ENCODE measurements around the gene TEKT5.
"Not testable (repeated sequence)": the region's sequence is repeated elsewhere in the genome, so short reads cannot be mapped to it uniquely, and the experiment has no call there.

TEKT5 gene

GRCh38 chr16:10694830-10695229 lies at the start of gene TEKT5:
Gene TEKT5, minus strand, starts transcription at chr16:10694930. Its CDS starts 57 bp downstream, at chr16:10694873.
- no peaks in the 10 kb centered on the region for H3K36me3 Mint-ChIP-seq (ENCODE audit: insufficient read depth)
- peaks cover 70% of the 10 kb centered on the region for H3K27me3 Mint-ChIP-seq
- H3K27ac Mint-ChIP-seq (ENCODE audit: low read depth), result no peak within 1 kb of the TSS
- no peak within 1 kb of the TSS for H3K4me3 Mint-ChIP-seq
- no peaks in the 10 kb centered on the region for H3K9me3 Mint-ChIP-seq
- ATAC-seq (replicated peaks; ENCODE audit: extremely low read depth, poor library complexity, severe bottlenecking) (no peak), DNase-seq (ENCODE audit: low spot score in 2 of 2) (no peak)
- H3K4me1 Mint-ChIP-seq, result no peaks in the 10 kb centered on the region

- H3K36me3 Mint-ChIP-seq (ENCODE audit: insufficient read depth), result peaks cover 27% of the 10 kb centered on the region
- H3K4me3 Mint-ChIP-seq, result peak within 1 kb of the TSS; percentile 86
- H3K9me3 Mint-ChIP-seq, result no peaks in the 10 kb centered on the region
- DNase-seq (ENCODE audit: low spot score in 2 of 2) (peak; percentile 96 to 99), ATAC-seq (replicated peaks; ENCODE audit: extremely low read depth, poor library complexity, severe bottlenecking) (peak; percentile 96)
- H3K4me1 Mint-ChIP-seq, result peaks cover 39% of the 10 kb centered on the region
- peak within 1 kb of the TSS; percentile 96 for H3K27ac Mint-ChIP-seq (ENCODE audit: low read depth)
- no peaks in the 10 kb centered on the region for H3K27me3 Mint-ChIP-seq
Observed at GRCh38 chr16:10743610-10744369, 49.1 kb upstream of the TEKT5 start, which contains the start of gene NUBP1. Gene NUBP1, plus strand, starts transcription at chr16:10743842. Its CDS starts 22 bp downstream, at chr16:10743864.

DNA sequence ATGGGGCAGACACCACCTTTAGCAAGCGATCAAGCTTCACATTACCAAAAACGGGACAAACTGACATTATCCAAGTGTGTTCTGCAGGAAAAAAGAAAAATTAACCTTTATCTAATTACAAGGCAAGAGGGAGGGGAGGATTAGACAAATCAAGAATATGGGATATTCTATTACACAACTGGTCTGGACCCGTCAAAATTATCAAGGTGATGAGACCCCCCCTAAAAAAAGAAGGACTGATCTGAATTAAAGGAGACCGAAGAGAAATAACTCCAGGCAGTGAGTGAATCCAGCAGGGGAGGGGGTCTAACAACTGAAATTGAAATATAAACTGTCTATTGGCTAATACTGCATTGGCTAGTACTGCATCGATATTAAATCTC lies 48.5 kb upstream of the TEKT5 start:
- H3K27ac Mint-ChIP-seq (ENCODE audit: low read depth), result peak overlapping the region; percentile 96
- ATAC-seq (replicated peaks; ENCODE audit: extremely low read depth, poor library complexity, severe bottlenecking) (no peak), DNase-seq (ENCODE audit: low spot score in 2 of 2) (no peak)
- peaks cover 39% of the 10 kb centered on the region for H3K4me1 Mint-ChIP-seq
- peaks cover 23% of the 10 kb centered on the region for H3K36me3 Mint-ChIP-seq (ENCODE audit: insufficient read depth)
- no peaks in the 10 kb centered on the region for H3K27me3 Mint-ChIP-seq
- peak overlapping the region; percentile 86 for H3K4me3 Mint-ChIP-seq
- no peaks in the 10 kb centered on the region for H3K9me3 Mint-ChIP-seq

DNA sequence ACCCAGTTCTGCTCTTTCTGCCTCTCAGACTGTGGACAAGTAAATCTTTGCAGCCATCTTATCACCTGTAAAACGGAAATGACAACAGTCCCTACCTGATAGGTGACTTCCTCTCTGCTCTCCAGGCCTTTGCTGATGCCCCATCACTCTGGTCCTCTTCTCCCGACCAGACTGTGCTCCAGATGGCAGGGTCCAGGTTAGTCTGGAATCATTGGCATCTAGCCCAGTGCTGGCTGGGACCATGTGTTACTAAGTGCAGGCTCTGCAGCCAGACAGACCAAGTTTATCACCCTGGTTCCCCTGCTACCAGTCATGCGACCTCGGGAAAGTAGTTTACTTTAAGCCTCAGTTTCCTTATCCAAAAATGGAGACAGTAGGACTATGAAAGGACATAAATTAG lies 47.1 kb upstream of the TEKT5 start:
- Mint-ChIP-seq H3K4me3 (no peak overlapping the region), H3K27me3 (no peaks in the 10 kb centered on the region), H3K36me3 (ENCODE audit: insufficient read depth) (peaks cover 13% of the 10 kb centered on the region), H3K4me1 (peaks cover 39% of the 10 kb centered on the region), H3K27ac (ENCODE audit: low read depth) (no peak overlapping the region), H3K9me3 (no peaks in the 10 kb centered on the region)
- ATAC-seq (replicated peaks; ENCODE audit: extremely low read depth, poor library complexity, severe bottlenecking) (no peak), DNase-seq (ENCODE audit: low spot score in 2 of 2) (no peak)

GRCh38 chr16:10741249-10741648 lies 46.5 kb upstream of the TEKT5 start:
- Mint-ChIP-seq H3K36me3 (ENCODE audit: insufficient read depth) (peaks cover 11% of the 10 kb centered on the region), H3K4me1 (peaks cover 39% of the 10 kb centered on the region)
- not testable (repeated sequence) for H3K27me3 Mint-ChIP-seq; H3K27ac Mint-ChIP-seq (ENCODE audit: low read depth); ATAC-seq (replicated peaks; ENCODE audit: extremely low read depth, poor library complexity, severe bottlenecking); DNase-seq (ENCODE audit: low spot score in 2 of 2); H3K9me3 Mint-ChIP-seq; H3K4me3 Mint-ChIP-seq

GRCh38 chr16:10740845-10741208 lies 46.1 kb upstream of the TEKT5 start:
- peak overlapping the region; percentile 52 for H3K27ac Mint-ChIP-seq (ENCODE audit: low read depth)

DNA sequence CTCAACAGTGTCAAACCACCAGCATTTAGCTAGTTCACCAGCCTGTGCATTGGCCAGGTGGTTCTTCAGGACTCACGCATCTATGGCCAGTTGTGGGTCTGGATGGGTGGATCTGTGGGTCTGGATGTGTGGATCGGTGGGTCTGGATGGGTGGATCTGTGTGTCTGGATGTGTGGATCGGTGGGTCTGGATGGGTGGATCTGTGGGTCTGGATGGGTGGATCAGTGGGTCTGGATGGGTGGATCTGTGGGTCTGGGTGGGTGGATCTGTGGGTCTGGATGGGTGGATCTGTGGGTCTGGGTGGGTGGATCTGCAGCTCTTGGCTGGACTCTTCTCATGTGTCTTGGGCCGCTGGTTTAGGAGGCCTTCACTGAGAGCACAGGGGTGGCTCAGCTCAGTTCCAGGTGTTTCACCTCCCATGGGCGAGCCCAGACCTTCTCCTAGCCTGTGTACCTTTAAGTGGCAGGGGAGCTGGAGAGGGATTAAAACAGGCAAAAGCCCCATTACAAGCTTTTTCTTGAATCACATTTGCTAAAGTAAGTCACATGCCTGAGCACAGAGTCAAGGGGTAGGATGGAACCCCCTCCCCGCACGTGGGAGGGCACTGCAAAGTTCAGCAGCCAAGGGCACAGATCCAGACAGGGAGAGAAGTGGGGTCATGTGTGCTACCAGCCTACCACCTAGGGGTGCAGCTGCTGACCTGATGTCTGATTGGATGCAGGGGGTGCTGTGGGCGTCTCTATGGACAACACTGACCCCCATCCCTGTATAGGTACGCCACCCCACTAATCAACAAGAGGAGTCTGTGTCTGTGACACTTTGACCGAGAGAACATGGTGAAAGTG lies 45.5 kb upstream of the TEKT5 start:
- H3K27me3 Mint-ChIP-seq, result no peaks in the 10 kb centered on the region
- no peak overlapping the region for H3K4me3 Mint-ChIP-seq
- H3K36me3 Mint-ChIP-seq (ENCODE audit: insufficient read depth), result peaks cover 11% of the 10 kb centered on the region
- no peak for ATAC-seq (replicated peaks; ENCODE audit: extremely low read depth, poor library complexity, severe bottlenecking)
- H3K4me1 Mint-ChIP-seq, result peaks cover 31% of the 10 kb centered on the region
- H3K9me3 Mint-ChIP-seq, result no peaks in the 10 kb centered on the region
- no peak for DNase-seq (ENCODE audit: low spot score in 2 of 2)
- peak overlapping the region; percentile 52 for H3K27ac Mint-ChIP-seq (ENCODE audit: low read depth)

More at GRCh38 chr16:10740845-10741208, 46.1 kb upstream of the TEKT5 start:
- Mint-ChIP-seq H3K9me3 (no peaks in the 10 kb centered on the region), H3K4me1 (peaks cover 37% of the 10 kb centered on the region), H3K4me3 (no peak overlapping the region), H3K36me3 (ENCODE audit: insufficient read depth) (peaks cover 11% of the 10 kb centered on the region), H3K27me3 (no peaks in the 10 kb centered on the region)
- ATAC-seq (replicated peaks; ENCODE audit: extremely low read depth, poor library complexity, severe bottlenecking), result no peak
- DNase-seq (ENCODE audit: low spot score in 2 of 2), result no peak

DNA sequence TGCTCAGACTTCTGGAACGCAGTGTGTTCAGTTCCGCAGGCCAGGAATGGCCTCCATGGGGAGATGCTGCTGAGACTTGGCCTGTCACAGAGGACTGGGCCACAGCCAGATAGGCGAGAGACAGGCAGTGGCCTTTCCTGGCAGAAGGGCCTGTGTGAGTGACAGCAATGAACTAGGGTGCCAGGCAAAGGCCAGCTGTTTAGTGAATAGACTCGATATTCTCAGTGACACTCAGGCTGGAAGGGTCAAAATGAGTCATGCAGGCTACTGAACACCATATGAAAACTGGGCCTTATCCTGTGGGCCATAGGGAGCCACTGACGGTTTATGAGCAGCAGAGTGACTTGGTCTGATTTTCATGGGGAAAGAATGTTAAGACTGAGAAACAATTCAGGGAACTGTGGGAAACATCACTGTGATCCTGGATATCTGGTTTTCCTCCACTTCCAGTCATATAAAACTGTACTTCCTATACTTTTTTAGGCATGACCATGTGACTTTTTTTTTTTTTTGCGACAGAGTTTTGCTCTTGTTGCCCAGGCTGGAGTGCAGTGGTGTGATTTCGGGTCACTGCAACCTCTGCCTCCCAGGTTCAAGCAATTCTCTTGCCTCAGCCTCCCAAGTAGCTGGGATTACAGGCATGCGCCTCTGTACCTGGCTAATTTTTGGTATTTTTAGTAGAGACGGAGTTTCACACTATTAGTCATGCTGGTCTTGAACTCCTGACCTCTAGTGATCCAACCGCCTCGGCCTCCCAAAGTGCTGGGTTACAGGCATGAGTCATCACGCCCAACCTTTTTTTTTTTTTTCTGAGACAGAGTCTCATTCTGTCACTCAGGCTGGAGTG lies 43.7 kb upstream of the TEKT5 start:
- DNase-seq (ENCODE audit: low spot score in 2 of 2) (no peak), ATAC-seq (replicated peaks; ENCODE audit: extremely low read depth, poor library complexity, severe bottlenecking) (no peak)
- Mint-ChIP-seq H3K27ac (ENCODE audit: low read depth) (no peak overlapping the region), H3K4me3 (no peak overlapping the region), H3K36me3 (ENCODE audit: insufficient read depth) (peaks cover 4% of the 10 kb centered on the region), H3K9me3 (no peaks in the 10 kb centered on the region), H3K4me1 (peaks cover 18% of the 10 kb centered on the region), H3K27me3 (no peaks in the 10 kb centered on the region)

DNA sequence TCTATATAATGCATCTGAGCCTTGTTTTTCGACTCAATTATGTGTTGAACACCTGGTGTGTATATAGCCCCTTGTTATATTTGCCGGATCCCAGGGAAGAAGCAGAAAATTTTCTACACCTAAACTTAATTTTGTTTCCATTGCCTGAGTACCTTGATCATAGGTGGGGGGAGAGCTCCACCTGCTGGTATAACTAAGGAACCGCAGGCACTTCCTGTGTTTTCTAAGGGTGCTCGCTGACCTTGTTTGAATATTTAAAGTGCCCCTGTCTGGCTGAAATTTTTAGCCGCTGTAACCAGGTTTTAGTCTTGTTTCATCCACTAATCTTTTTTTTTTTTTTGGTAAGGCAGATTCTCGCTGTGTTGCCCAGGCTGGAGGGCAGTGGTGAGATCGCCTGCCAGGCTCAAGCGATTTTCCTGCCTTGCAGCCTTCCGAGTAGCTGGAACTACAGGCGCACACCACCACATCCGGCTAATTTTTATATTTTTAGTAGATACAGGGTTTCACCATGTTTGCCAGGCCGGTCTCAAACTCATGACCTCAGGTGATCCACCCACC lies 42.4 kb upstream of the TEKT5 start:
- ATAC-seq (replicated peaks; ENCODE audit: extremely low read depth, poor library complexity, severe bottlenecking) (peak; percentile 87), DNase-seq (ENCODE audit: low spot score in 2 of 2) (peak; percentile 59 to 69)
- no peaks in the 10 kb centered on the region for H3K27me3 Mint-ChIP-seq
- H3K27ac Mint-ChIP-seq (ENCODE audit: low read depth), result peak overlapping the region; percentile 67
- H3K4me1 Mint-ChIP-seq, result peaks cover 12% of the 10 kb centered on the region
- no peaks in the 10 kb centered on the region for H3K9me3 Mint-ChIP-seq
- H3K36me3 Mint-ChIP-seq (ENCODE audit: insufficient read depth), result peaks cover 3% of the 10 kb centered on the region
- peak overlapping the region; percentile 20 for H3K4me3 Mint-ChIP-seq

DNA sequence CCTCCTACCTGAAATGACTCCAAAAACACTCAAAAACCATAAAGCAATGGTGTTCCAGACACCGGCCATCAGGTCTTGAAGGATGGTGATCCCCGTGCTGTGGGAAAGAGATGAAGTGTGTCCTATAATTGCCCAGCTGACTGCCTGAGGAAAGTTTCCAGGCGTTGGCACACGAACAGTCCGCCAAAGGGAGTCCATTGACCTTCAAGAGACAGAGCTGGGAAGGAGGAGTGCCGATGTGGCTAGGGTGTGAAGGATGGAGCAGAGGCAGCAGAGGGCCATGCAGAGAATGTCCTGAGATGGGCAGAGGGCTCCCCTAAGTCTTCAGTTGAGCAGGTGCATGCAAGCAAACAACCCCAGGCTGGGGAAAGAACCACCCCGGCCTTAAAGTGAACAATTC lies 37.1 kb upstream of the TEKT5 start:
- H3K4me3 Mint-ChIP-seq, result no peak overlapping the region
- H3K27ac Mint-ChIP-seq (ENCODE audit: low read depth), result no peak overlapping the region
- no peaks in the 10 kb centered on the region for H3K36me3 Mint-ChIP-seq (ENCODE audit: insufficient read depth)
- H3K27me3 Mint-ChIP-seq, result no peaks in the 10 kb centered on the region
- no peaks in the 10 kb centered on the region for H3K4me1 Mint-ChIP-seq
- ATAC-seq (replicated peaks; ENCODE audit: extremely low read depth, poor library complexity, severe bottlenecking) (no peak), DNase-seq (ENCODE audit: low spot score in 2 of 2) (no peak)
- no peaks in the 10 kb centered on the region for H3K9me3 Mint-ChIP-seq

DNA sequence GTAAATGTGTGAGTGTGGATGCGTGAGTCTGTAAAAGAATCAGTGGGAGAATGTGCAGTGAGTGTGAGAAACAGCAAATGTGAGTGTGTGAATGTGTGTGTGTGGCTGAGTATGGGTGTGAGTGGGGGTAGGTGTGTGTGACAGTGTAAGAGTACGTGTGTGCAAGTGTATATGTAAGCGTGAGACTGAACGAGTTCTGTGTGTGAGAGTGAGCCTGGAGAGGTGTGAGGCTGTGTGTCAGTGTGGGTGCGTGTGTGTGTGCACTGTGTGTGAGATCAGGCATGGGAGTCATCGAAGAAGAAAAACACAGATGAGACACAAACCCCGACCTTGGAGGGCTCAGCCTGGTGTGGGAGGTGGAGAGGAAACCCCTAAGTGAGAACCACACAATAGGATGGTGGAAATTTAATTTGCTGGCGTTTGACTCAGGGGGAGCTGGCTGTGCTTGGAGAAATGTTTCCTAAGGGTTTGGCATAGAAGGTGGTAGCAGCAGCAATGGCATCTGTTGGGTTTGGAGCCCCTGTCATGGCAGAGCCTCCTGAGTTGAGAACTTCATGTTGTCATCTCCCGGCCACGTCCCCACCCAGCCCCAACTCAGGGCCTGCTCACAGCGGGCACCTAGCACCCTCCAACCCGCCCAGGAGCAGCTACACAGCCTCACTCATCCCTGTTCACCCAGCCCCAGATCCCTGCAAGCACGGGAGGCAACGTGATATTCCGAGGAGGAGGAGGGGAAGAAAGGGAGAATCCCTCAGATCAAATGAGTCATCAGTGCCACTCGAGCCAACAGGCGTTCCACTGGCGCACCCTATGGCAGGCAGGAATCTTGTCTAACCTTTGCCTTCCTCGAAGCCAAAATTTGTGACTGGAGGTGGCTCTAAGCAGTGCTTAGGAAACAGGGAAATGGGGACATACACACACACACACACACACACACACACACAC lies 34.6 kb upstream of the TEKT5 start:
- H3K9me3 Mint-ChIP-seq, result no peaks in the 10 kb centered on the region
- no peak for ATAC-seq (replicated peaks; ENCODE audit: extremely low read depth, poor library complexity, severe bottlenecking)
- H3K4me3 Mint-ChIP-seq, result no peak overlapping the region
- H3K27me3 Mint-ChIP-seq, result no peaks in the 10 kb centered on the region
- no peak for DNase-seq (ENCODE audit: low spot score in 2 of 2)
- no peaks in the 10 kb centered on the region for H3K4me1 Mint-ChIP-seq
- H3K36me3 Mint-ChIP-seq (ENCODE audit: insufficient read depth), result no peaks in the 10 kb centered on the region
- no peak overlapping the region for H3K27ac Mint-ChIP-seq (ENCODE audit: low read depth)
